WTC11 (cell line): ENCODE data around the gene LIG1.

Experiments
- CREM ChIP-seq: sonication (generic); formaldehyde crosslinking; IDR thresholded peaks from 2 replicates; pipeline ENCODE4 v1.8.1; 2022; ENCODE audit warnings: mild to moderate bottlenecking, missing genetic modification reagents, moderate library complexity
- TCF7 ChIP-seq: sonication (generic); formaldehyde crosslinking; IDR thresholded peaks from 2 replicates; pipeline ENCODE4 v1.8.0; 2022; ENCODE audit warnings: mild to moderate bottlenecking, low read depth, missing genetic modification reagents, moderate library complexity
- TF ChIP-seq, protein P1 (sequence below): sonication (generic); formaldehyde crosslinking; IDR thresholded peaks from 2 replicates; pipeline ENCODE4 v1.8.0; 2022; ENCODE audit warnings: mild to moderate bottlenecking, missing genetic modification reagents
- TF ChIP-seq, protein P2 (sequence below): fragments of 200-600 bp; IDR thresholded peaks from 2 replicates; pipeline ENCODE4 v1.8.0; 2022; ENCODE audit warnings: antibody characterized with exemption
- TF ChIP-seq, protein P3 (sequence below): sonication (generic); formaldehyde crosslinking; IDR thresholded peaks from 2 replicates; pipeline ENCODE4 v1.8.0; 2022; ENCODE audit warnings: mild to moderate bottlenecking, missing genetic modification reagents

DNA sequence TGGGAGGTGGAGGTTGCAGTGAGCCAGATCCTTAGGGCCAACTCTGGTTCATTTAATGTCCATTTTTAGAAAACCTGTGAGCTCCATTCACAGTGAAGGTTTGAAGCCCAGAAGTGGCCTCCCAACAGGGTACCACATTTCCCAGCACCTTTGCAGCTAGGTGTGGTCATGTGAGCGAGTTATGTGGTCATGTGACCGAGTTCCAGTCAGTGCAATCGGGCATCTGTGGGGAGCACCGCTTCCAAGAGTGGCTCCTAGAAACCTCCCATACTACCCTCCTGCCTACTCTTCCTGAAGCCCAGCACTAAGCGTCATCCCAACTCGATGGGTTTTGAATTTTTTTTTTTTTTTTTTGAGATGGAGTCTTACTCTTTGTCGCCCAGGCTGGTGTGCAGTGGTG is 58.9 kb downstream of the LIG1 start:
- TF ChIP-seq, protein P1, sequence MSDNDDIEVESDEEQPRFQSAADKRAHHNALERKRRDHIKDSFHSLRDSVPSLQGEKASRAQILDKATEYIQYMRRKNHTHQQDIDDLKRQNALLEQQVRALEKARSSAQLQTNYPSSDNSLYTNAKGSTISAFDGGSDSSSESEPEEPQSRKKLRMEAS = peak; percentile 17; the same call in 1 of the 2 replicates
- TF ChIP-seq TCF7 (no peak), CREM (CRISPR knock-in tag) (no peak)
- TF ChIP-seq, protein P2, sequence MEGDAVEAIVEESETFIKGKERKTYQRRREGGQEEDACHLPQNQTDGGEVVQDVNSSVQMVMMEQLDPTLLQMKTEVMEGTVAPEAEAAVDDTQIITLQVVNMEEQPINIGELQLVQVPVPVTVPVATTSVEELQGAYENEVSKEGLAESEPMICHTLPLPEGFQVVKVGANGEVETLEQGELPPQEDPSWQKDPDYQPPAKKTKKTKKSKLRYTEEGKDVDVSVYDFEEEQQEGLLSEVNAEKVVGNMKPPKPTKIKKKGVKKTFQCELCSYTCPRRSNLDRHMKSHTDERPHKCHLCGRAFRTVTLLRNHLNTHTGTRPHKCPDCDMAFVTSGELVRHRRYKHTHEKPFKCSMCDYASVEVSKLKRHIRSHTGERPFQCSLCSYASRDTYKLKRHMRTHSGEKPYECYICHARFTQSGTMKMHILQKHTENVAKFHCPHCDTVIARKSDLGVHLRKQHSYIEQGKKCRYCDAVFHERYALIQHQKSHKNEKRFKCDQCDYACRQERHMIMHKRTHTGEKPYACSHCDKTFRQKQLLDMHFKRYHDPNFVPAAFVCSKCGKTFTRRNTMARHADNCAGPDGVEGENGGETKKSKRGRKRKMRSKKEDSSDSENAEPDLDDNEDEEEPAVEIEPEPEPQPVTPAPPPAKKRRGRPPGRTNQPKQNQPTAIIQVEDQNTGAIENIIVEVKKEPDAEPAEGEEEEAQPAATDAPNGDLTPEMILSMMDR = no peak
- TF ChIP-seq, protein P3, sequence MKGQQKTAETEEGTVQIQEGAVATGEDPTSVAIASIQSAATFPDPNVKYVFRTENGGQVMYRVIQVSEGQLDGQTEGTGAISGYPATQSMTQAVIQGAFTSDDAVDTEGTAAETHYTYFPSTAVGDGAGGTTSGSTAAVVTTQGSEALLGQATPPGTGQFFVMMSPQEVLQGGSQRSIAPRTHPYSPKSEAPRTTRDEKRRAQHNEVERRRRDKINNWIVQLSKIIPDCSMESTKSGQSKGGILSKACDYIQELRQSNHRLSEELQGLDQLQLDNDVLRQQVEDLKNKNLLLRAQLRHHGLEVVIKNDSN (CRISPR knock-in tag) = peak; percentile 96
